ENCODE data around the gene CPTP.

CPTP gene

DNA sequence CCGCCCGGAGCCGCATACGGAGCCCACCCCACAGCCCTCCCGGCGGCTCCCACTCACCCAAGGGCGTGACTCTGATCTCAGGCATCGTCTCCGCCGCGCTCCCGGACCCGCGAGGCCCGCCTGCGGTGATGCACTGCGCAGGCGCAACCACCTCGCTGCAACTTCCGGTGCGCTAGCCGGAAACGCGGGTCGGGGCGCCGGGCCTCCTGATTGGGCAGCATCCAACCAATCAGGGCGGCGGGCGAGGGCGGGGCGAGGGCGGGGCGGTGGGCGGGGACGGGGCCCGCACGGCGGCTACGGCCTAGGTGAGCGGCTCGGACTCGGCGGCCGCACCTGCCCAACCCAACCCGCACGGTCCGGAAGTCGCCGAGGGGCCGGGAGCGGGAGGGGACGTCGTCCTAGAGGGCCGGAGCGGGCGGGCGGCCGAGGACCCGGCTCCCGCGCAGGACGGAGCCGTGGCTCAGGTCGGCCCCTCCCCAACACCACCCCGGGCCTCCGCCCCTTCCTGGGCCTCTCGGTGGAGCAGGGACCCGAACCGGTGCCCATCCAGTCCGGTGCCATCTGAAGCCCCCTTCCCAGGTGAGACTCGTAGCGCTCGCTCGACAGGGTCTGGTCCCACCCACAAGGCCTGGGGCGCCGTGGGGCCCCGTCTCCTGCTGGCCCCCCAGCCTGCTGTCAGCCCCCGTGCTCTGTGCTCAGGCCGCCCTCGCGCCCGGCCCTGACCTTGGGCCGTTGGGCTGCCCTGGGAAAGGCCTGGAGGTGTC is at the start of gene CPTP, which contains the start of gene INTS11:
Gene CPTP, plus strand, starts transcription at position 279 of the 764 bp plus-strand sequence. CDS start 2,109 bp downstream, outside the sequence.
Gene INTS11, minus strand, starts transcription at position 137 of the 764 bp plus-strand sequence. Its CDS starts 52 bp downstream, at position 85.
- Histone ChIP-seq H3F3A (ENCODE audit: insufficient read depth, low read length) (0 out of 2 replicates have a peak, but pooled peaks cover 6% of the 10 kb centered on the region), H3K9me2 (replicated peaks; ENCODE audit: insufficient read depth, low read length) (no peaks in the 10 kb centered on the region), H3K9ac (ENCODE audit: low read length) (peak within 1 kb of the TSS; percentile 95), H2AFZ (ENCODE audit: low read length) (peak within 1 kb of the TSS; percentile 84), H3K27me3 (replicated peaks; ENCODE audit: insufficient read depth, low read length) (no peaks in the 10 kb centered on the region), H3K4me1 (ENCODE audit: low read length) (peaks cover 3% of the 10 kb centered on the region; the same call in 1 of the 2 replicates), H4K20me1 (ENCODE audit: insufficient read depth, low read length) (peaks cover 12% of the 10 kb centered on the region; the same call in 1 of the 2 replicates), H3K4me2 (ENCODE audit: low read depth, low read length) (peak within 1 kb of the TSS; percentile 90), H3K9me3 (replicated peaks; ENCODE audit: insufficient read depth, low read length) (no peaks in the 10 kb centered on the region), H3K36me3 (replicated peaks; ENCODE audit: insufficient read depth, low read length) (no peaks in the 10 kb centered on the region), H3K27ac (ENCODE audit: low read length) (peak within 1 kb of the TSS; percentile 63; the same call in 1 of the 2 replicates), H3K79me2 (ENCODE audit: low read length) (peaks cover 69% of the 10 kb centered on the region), H3K4me3 (ENCODE audit: low read length) (peak within 1 kb of the TSS; percentile 99)
- peak; percentile 95 for DNase-seq
- TF ChIP-seq EZH2 (optimal IDR thresholded peaks at IDR 0.05; ENCODE audit: low read depth, low read length) (no peak), CTCF (IDR thresholded peaks at IDR 0.05; ENCODE audit: low read length) (no peak), EZH2phosphoT487 (IDR thresholded peaks at IDR 0.05; ENCODE audit: low read length) (no peak)

GRCh38 chr1:1274931-1275431 is 49.6 kb upstream of the CPTP start:
- Histone ChIP-seq H3K36me3 (replicated peaks; ENCODE audit: insufficient read depth, low read length) (no peaks in the 10 kb centered on the region), H3K9me2 (replicated peaks; ENCODE audit: insufficient read depth, low read length) (no peaks in the 10 kb centered on the region), H4K20me1 (ENCODE audit: insufficient read depth, low read length) (no peaks in the 10 kb centered on the region; the same call in 1 of the 2 replicates), H3K4me3 (ENCODE audit: low read length) (no peak overlapping the region), H3F3A (ENCODE audit: insufficient read depth, low read length) (no peaks in the 10 kb centered on the region), H2AFZ (ENCODE audit: low read length) (no peak overlapping the region), H3K4me2 (ENCODE audit: low read depth, low read length) (peak overlapping the region; percentile 100; the same call in 1 of the 2 replicates), H3K9ac (ENCODE audit: low read length) (no peak overlapping the region), H3K79me2 (ENCODE audit: low read length) (peaks cover 34% of the 10 kb centered on the region), H3K9me3 (replicated peaks; ENCODE audit: insufficient read depth, low read length) (no peaks in the 10 kb centered on the region), H3K27me3 (replicated peaks; ENCODE audit: insufficient read depth, low read length) (peaks cover 4% of the 10 kb centered on the region), H3K4me1 (ENCODE audit: low read length) (peaks cover 10% of the 10 kb centered on the region), H3K27ac (ENCODE audit: low read length) (no peak overlapping the region)
- TF ChIP-seq EZH2phosphoT487 (IDR thresholded peaks at IDR 0.05; ENCODE audit: low read length) (no peak), CTCF (IDR thresholded peaks at IDR 0.05; ENCODE audit: low read length) (no peak)
- DNase-seq: no peak

GRCh38 chr1:1275836-1276235 is 48.8 kb upstream of the CPTP start:
- peaks cover 10% of the 10 kb centered on the region for H3K4me1 ChIP-seq (ENCODE audit: low read length)
- no peak overlapping the region for H3K27ac ChIP-seq (ENCODE audit: low read length)
- TF ChIP-seq CTCF (IDR thresholded peaks at IDR 0.05; ENCODE audit: low read length) (no peak), EZH2 (optimal IDR thresholded peaks at IDR 0.05; ENCODE audit: low read depth, low read length) (no peak), EZH2phosphoT487 (IDR thresholded peaks at IDR 0.05; ENCODE audit: low read length) (no peak)
- no peak for DNase-seq
- peaks cover 25% of the 10 kb centered on the region for H3K79me2 ChIP-seq (ENCODE audit: low read length)
- no peak overlapping the region for H3K4me2 ChIP-seq (ENCODE audit: low read depth, low read length)
- peaks cover 11% of the 10 kb centered on the region for H3K27me3 ChIP-seq (replicated peaks; ENCODE audit: insufficient read depth, low read length)
- no peaks in the 10 kb centered on the region for H3K36me3 ChIP-seq (replicated peaks; ENCODE audit: insufficient read depth, low read length)
- H3F3A ChIP-seq (ENCODE audit: insufficient read depth, low read length): no peaks in the 10 kb centered on the region
- no peaks in the 10 kb centered on the region for H4K20me1 ChIP-seq (ENCODE audit: insufficient read depth, low read length)
- H3K9me3 ChIP-seq (replicated peaks; ENCODE audit: insufficient read depth, low read length): no peaks in the 10 kb centered on the region
- H3K9me2 ChIP-seq (replicated peaks; ENCODE audit: insufficient read depth, low read length): no peaks in the 10 kb centered on the region
- H3K9ac ChIP-seq (ENCODE audit: low read length): no peak overlapping the region
- no peak overlapping the region for H3K4me3 ChIP-seq (ENCODE audit: low read length)
- no peak overlapping the region for H2AFZ ChIP-seq (ENCODE audit: low read length)

Data from MM.1S (cell line).